K562 (cell line): ENCODE results near the gene USP12. TPM values are rescaled to one million over a fixed set of nuclear protein-coding genes. Genes with fewer than 3 reads are reported as not detected.
A peak's percentile ranks its signal among the peaks of the same experiment; 100 is the strongest.

ENCODE experiments used
- KDM4B ChIP-seq, 2 experiments: fragments of 450-650 bp in 1 of 2; sonication (generic) in 1 of 2; IDR thresholded peaks; 2 replicates each; pipeline ENCODE4 v1.6.1; 2016 to 2017; ENCODE audit warnings: borderline replicate concordance in 2 of 2, antibody characterized with exemption in 1 of 2, low read depth in 1 of 2, mild to moderate bottlenecking in 1 of 2
- MAX ChIP-seq: sonication (generic); formaldehyde crosslinking; IDR thresholded peaks from 2 replicates; pipeline ENCODE4 v1.9.0; 2022; ENCODE audit warnings: mild to moderate bottlenecking, missing genetic modification reagents
- MEIS2 ChIP-seq: fragments of 450-650 bp; IDR thresholded peaks from 2 replicates; pipeline ENCODE4 v1.6.1; 2014; ENCODE audit warnings: mild to moderate bottlenecking; ENCODE audit not compliant: partially characterized antibody
- PBX2 ChIP-seq, 2 experiments: IDR thresholded peaks in 1 of 2; conservative IDR thresholded peaks in 1 of 2; 2 replicates each; pipeline ENCODE4 v1.6.1; 2016; ENCODE audit warnings: low read depth in 2 of 2, mild to moderate bottlenecking in 1 of 2, missing compliant biosample characterization in 1 of 2, missing genetic modification characterization in 1 of 2, moderate library complexity in 1 of 2
- PCBP2 ChIP-seq: fragments of 200-400 bp; formaldehyde crosslinking; IDR thresholded peaks from 2 replicates; pipeline ENCODE4 v1.6.1; 2018; ENCODE audit warnings: low read length, low read depth, mild to moderate bottlenecking, moderate library complexity; ENCODE audit not compliant: poor library complexity, severe bottlenecking
- SMAD3 ChIP-seq: fragments of 450-650 bp; formaldehyde crosslinking; conservative IDR thresholded peaks from 2 replicates; pipeline ENCODE4 v1.4.0; 2020; ENCODE audit warnings: mild to moderate bottlenecking
- WHSC1 ChIP-seq: IDR thresholded peaks from one replicate; pipeline ENCODE4 v1.6.1; 2012; ENCODE audit warnings: low read length, control low read depth, inconsistent platforms
- ZNF140 ChIP-seq: fragments of 250-450 bp; sonication (Bioruptor Pico); IDR thresholded peaks from 2 replicates; pipeline ENCODE4 v1.8.0; 2021; ENCODE audit warnings: moderate library complexity, mild to moderate bottlenecking, inconsistent platforms
- ZNF764 ChIP-seq: fragments of 250-450 bp; sonication (Bioruptor Pico); IDR thresholded peaks from 2 replicates; pipeline ENCODE4 v1.4.0; 2020; ENCODE audit warnings: low read depth, mild to moderate bottlenecking, moderate library complexity
- polyA plus RNA-seq, 8 experiments: library from polyadenylated mRNA; depleted of rRNA in 4 of 8; stranded (reverse) in 5 of 8; unstranded in 3 of 8; fragments of >200 nt; fragmentation: Nextera tagmentation in 2 of 8; fragmentation: Illumina TruSeq in 1 of 8; extraction: Ambion mirVana in 2 of 8; extraction: Trizol in 1 of 8; gene quantifications; 2 replicates each; pipeline versions ENCODE4 v1.2.1 to v1.2.3, GENCODE V29; 2011 to 2014; ENCODE audit warnings: inconsistent platforms in 1 of 8, missing spikeins in 1 of 8
- total RNA-seq, 7 experiments: library from RNA; depleted of rRNA in 6 of 7; stranded (reverse); fragments of >200 nt in 6 of 7; fragmentation: Illumina TruSeq in 2 of 7; extraction: Trizol in 2 of 7; gene quantifications; 2 replicates each; pipeline versions ENCODE4 v1.2.1 to v1.2.3, GENCODE V29; 2011 to 2021; ENCODE audit warnings: low replicate concordance in 1 of 7
- TF ChIP-seq, protein P1 (sequence below), 2 experiments: fragments of 450-650 bp in 1 of 2; sonication (generic) in 1 of 2; formaldehyde crosslinking in 1 of 2; IDR thresholded peaks; 2 replicates each; pipeline versions ENCODE4 v1.7.1 to v1.9.0; 2016 to 2022; ENCODE audit warnings: inconsistent platforms in 1 of 2, mild to moderate bottlenecking in 1 of 2, missing genetic modification reagents in 1 of 2

USP12 gene
- total and polyA plus RNA-seq, 9 of the 15 experiments (the other 6 are each of a cell fraction or from before 2014, with no cell fraction given), result 1.8 to 20.5 (median 13.3) TPM

GRCh38 chr13:27182844-27183497 lies 11.4 kb upstream of the USP12 start (continued):
- TF ChIP-seq, protein P1, sequence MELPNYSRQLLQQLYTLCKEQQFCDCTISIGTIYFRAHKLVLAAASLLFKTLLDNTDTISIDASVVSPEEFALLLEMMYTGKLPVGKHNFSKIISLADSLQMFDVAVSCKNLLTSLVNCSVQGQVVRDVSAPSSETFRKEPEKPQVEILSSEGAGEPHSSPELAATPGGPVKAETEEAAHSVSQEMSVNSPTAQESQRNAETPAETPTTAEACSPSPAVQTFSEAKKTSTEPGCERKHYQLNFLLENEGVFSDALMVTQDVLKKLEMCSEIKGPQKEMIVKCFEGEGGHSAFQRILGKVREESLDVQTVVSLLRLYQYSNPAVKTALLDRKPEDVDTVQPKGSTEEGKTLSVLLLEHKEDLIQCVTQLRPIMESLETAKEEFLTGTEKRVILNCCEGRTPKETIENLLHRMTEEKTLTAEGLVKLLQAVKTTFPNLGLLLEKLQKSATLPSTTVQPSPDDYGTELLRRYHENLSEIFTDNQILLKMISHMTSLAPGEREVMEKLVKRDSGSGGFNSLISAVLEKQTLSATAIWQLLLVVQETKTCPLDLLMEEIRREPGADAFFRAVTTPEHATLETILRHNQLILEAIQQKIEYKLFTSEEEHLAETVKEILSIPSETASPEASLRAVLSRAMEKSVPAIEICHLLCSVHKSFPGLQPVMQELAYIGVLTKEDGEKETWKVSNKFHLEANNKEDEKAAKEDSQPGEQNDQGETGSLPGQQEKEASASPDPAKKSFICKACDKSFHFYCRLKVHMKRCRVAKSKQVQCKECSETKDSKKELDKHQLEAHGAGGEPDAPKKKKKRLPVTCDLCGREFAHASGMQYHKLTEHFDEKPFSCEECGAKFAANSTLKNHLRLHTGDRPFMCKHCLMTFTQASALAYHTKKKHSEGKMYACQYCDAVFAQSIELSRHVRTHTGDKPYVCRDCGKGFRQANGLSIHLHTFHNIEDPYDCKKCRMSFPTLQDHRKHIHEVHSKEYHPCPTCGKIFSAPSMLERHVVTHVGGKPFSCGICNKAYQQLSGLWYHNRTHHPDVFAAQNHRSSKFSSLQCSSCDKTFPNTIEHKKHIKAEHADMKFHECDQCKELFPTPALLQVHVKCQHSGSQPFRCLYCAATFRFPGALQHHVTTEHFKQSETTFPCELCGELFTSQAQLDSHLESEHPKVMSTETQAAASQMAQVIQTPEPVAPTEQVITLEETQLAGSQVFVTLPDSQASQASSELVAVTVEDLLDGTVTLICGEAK (IDR thresholded peaks at IDR 0.05), result no peak; the same call in 1 of the 2 replicates
- TF ChIP-seq, protein P1 (CRISPR knock-in tag; IDR thresholded peaks at IDR 0.05), result no peak
- TF ChIP-seq MEIS2, result peak; percentile 73
- TF ChIP-seq SMAD3 (CRISPR knock-in tag), result no peak
- TF ChIP-seq PBX2 (CRISPR knock-in tag; IDR thresholded peaks at IDR 0.05; ENCODE audit: low read depth), result no peak
- TF ChIP-seq PBX2 (tag; conservative IDR thresholded peaks at IDR 0.05; ENCODE audit: low read depth), result peak; percentile 63; the same call in 1 of the 2 replicates
- TF ChIP-seq ZNF140 (CRISPR knock-in tag), result no peak
- no peak for TF ChIP-seq ZNF764 (CRISPR knock-in tag)
- no peak for TF ChIP-seq KDM4B (IDR thresholded peaks at IDR 0.05; ENCODE audit: borderline replicate concordance in 2 of 2, low read depth in 1 of 2)
- TF ChIP-seq PCBP2, result no peak
- TF ChIP-seq WHSC1, result no peak
- TF ChIP-seq MAX (CRISPR knock-in tag), result no peak
